ENCODE measurements around the gene SORCS2. TPM values are rescaled to one million over a fixed set of nuclear protein-coding genes. Genes with fewer than 3 reads are reported as not detected.
"Not testable (repeated sequence)": the region's sequence is repeated elsewhere in the genome, so short reads cannot be mapped to it uniquely, and the experiment has no call there.

The SORCS2 gene
- total RNA-seq, 1 experiment from 2014 or later, result 0.15 TPM

DNA sequence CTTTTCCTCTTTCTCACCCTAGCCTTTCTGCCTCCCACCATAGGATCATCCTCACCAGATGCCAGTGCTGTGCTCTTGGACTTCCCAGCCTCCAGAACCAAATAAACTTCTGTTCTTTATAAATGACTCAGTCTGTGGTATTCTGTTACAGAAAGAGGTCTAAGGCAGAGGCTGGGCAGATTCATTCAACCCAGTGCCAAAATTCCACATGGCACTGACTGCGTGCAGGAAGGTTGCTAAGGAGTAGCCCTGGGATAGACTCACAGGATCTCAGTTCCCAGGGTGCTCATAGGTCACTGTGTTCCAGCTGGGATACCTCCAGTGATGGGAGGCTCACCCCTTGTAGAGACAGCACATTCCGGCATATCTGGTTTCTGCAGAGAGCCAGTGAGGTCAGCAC, 22.0 kb downstream of the SORCS2 start:
- no peaks in the 10 kb centered on the region for H3K9me3 ChIP-seq (ENCODE audit: control insufficient read depth, insufficient read depth, low read depth, low read length)
- intact Hi-C loops (cut with micrococcal nuclease; ENCODE audit: unreplicated experiment) (no loop called here), in situ Hi-C loops (cut with HindIII; ENCODE audit: low pct_unique_long_range_greater_than_20kb, low sequenced_read_pairs) (no loop called here)
- TF ChIP-seq POLR2AphosphoS5 (IDR thresholded peaks at IDR 0.05; ENCODE audit: low read depth, low read length) (no peak), SIN3A (IDR thresholded peaks at IDR 0.05; ENCODE audit: borderline replicate concordance, insufficient read depth, low read depth, low read length) (no peak), TCF7L2 (IDR thresholded peaks at IDR 0.05; ENCODE audit: low read depth, low read length) (no peak)
- TF ChIP-seq, protein P1, sequence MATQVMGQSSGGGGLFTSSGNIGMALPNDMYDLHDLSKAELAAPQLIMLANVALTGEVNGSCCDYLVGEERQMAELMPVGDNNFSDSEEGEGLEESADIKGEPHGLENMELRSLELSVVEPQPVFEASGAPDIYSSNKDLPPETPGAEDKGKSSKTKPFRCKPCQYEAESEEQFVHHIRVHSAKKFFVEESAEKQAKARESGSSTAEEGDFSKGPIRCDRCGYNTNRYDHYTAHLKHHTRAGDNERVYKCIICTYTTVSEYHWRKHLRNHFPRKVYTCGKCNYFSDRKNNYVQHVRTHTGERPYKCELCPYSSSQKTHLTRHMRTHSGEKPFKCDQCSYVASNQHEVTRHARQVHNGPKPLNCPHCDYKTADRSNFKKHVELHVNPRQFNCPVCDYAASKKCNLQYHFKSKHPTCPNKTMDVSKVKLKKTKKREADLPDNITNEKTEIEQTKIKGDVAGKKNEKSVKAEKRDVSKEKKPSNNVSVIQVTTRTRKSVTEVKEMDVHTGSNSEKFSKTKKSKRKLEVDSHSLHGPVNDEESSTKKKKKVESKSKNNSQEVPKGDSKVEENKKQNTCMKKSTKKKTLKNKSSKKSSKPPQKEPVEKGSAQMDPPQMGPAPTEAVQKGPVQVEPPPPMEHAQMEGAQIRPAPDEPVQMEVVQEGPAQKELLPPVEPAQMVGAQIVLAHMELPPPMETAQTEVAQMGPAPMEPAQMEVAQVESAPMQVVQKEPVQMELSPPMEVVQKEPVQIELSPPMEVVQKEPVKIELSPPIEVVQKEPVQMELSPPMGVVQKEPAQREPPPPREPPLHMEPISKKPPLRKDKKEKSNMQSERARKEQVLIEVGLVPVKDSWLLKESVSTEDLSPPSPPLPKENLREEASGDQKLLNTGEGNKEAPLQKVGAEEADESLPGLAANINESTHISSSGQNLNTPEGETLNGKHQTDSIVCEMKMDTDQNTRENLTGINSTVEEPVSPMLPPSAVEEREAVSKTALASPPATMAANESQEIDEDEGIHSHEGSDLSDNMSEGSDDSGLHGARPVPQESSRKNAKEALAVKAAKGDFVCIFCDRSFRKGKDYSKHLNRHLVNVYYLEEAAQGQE (IDR thresholded peaks at IDR 0.05; ENCODE audit: insufficient read depth in 1 of 2, low read depth in 2 of 2, low read length in 1 of 2), result no peak
- TF ChIP-seq, protein P2, sequence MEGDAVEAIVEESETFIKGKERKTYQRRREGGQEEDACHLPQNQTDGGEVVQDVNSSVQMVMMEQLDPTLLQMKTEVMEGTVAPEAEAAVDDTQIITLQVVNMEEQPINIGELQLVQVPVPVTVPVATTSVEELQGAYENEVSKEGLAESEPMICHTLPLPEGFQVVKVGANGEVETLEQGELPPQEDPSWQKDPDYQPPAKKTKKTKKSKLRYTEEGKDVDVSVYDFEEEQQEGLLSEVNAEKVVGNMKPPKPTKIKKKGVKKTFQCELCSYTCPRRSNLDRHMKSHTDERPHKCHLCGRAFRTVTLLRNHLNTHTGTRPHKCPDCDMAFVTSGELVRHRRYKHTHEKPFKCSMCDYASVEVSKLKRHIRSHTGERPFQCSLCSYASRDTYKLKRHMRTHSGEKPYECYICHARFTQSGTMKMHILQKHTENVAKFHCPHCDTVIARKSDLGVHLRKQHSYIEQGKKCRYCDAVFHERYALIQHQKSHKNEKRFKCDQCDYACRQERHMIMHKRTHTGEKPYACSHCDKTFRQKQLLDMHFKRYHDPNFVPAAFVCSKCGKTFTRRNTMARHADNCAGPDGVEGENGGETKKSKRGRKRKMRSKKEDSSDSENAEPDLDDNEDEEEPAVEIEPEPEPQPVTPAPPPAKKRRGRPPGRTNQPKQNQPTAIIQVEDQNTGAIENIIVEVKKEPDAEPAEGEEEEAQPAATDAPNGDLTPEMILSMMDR (IDR thresholded peaks at IDR 0.05), result no peak
- ATAC-seq (no peak), DNase-seq (ENCODE audit: low read depth, low spot score) (no peak)
- H3K27ac ChIP-seq (ENCODE audit: low read length), result no peak overlapping the region
- no peaks in the 10 kb centered on the region for H3K27me3 ChIP-seq (ENCODE audit: control insufficient read depth, insufficient read depth, low read length)
- no peak overlapping the region for H3K4me3 ChIP-seq (ENCODE audit: low read depth in 2 of 2, low read length in 2 of 2)
- no peaks in the 10 kb centered on the region for H3K36me3 ChIP-seq (ENCODE audit: control insufficient read depth, insufficient read depth, low read length)
- POLR2A ChIA-PET, result no interaction called here
- CTCF ChIA-PET, result interaction anchor here (0.7 kb wide), 1 partner anchor 110 kb away, joined by 3 read pairs; no protein-coding TSS in a partner anchor
- H3K4me1 ChIP-seq (ENCODE audit: control insufficient read depth, insufficient read depth, low read length), result no peaks in the 10 kb centered on the region
- no TSS peak for BruUV-seq (replicated peaks)

DNA sequence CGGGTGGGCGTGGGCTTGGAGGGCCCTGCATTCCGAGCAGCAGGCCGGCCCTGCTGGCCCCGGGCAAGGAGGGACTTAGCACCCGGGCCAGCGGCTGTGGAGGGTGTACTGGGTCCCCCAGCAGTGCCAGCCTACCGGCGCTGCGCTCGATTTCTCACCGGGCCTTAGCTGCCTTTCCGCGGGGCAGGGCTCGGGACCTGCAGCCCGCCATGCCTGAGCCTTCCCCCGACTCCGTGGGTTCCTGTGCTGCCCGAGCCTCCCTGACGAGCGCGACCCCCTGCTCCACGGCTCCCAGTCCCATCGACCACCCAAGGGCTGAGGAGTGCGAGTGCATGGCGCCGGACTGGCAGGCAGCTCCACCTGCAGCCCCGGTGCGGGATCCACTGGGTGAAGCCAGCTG, 22.8 kb downstream of the SORCS2 start:
- H3K9me3 ChIP-seq (ENCODE audit: control insufficient read depth, insufficient read depth, low read depth, low read length); H3K27ac ChIP-seq (ENCODE audit: low read length); intact Hi-C loops (cut with micrococcal nuclease; ENCODE audit: unreplicated experiment); CTCF ChIA-PET; H3K36me3 ChIP-seq (ENCODE audit: control insufficient read depth, insufficient read depth, low read length); in situ Hi-C loops (cut with HindIII; ENCODE audit: low pct_unique_long_range_greater_than_20kb, low sequenced_read_pairs); H3K4me1 ChIP-seq (ENCODE audit: control insufficient read depth, insufficient read depth, low read length); H3K4me3 ChIP-seq (ENCODE audit: low read depth in 2 of 2, low read length in 2 of 2); BruUV-seq (replicated peaks); H3K27me3 ChIP-seq (ENCODE audit: control insufficient read depth, insufficient read depth, low read length); POLR2A ChIA-PET; DNase-seq (ENCODE audit: low read depth, low spot score); ATAC-seq: not testable (repeated sequence)

DNA sequence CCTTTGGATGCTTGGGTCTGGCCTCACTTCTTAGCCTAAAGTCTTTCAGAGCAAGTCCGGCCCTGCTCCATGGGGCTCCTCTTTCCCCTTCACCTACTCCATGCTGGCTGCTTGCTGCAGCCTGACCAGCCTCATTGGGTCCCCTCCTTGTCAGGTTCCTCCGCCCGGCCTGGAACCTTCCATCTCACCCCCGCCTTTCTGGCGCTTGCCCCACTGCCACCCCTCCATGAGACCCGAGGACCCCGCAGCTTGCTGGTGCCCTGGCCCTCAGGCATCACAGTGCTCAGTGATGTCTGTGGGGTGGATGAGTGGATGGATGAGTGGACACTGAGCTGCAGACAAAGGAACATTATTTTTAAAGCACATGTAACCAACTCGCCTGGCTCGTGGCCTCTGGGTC, 24.7 kb downstream of the SORCS2 start:
- ChIA-PET POLR2A (no interaction called here), CTCF (no interaction called here)
- H3K4me1 ChIP-seq (ENCODE audit: control insufficient read depth, insufficient read depth, low read length), result no peaks in the 10 kb centered on the region
- in situ Hi-C loops (cut with HindIII; ENCODE audit: low pct_unique_long_range_greater_than_20kb, low sequenced_read_pairs), result no loop called here
- no TSS peak for BruUV-seq (replicated peaks)
- H3K27me3 ChIP-seq (ENCODE audit: control insufficient read depth, insufficient read depth, low read length), result no peaks in the 10 kb centered on the region
- intact Hi-C loops (cut with micrococcal nuclease; ENCODE audit: unreplicated experiment), result no loop called here
- no peak overlapping the region for H3K27ac ChIP-seq (ENCODE audit: low read length)
- ATAC-seq (no peak), DNase-seq (ENCODE audit: low read depth, low spot score) (no peak)
- no peak overlapping the region for H3K4me3 ChIP-seq (ENCODE audit: low read depth in 2 of 2, low read length in 2 of 2)
- TF ChIP-seq, protein P1 (IDR thresholded peaks at IDR 0.05; ENCODE audit: insufficient read depth in 1 of 2, low read depth in 2 of 2, low read length in 1 of 2), result no peak
- TF ChIP-seq TCF7L2 (IDR thresholded peaks at IDR 0.05; ENCODE audit: low read depth, low read length) (no peak), SIN3A (IDR thresholded peaks at IDR 0.05; ENCODE audit: borderline replicate concordance, insufficient read depth, low read depth, low read length) (no peak), POLR2AphosphoS5 (IDR thresholded peaks at IDR 0.05; ENCODE audit: low read depth, low read length) (no peak)
- TF ChIP-seq, protein P2 (IDR thresholded peaks at IDR 0.05), result no peak
- no peaks in the 10 kb centered on the region for H3K9me3 ChIP-seq (ENCODE audit: control insufficient read depth, insufficient read depth, low read depth, low read length)
- H3K36me3 ChIP-seq (ENCODE audit: control insufficient read depth, insufficient read depth, low read length), result no peaks in the 10 kb centered on the region

Measured in Panc1 (cell line).